Spleen (tissue), 7 donors: Measurements from ENCODE around the gene PCED1A.

Experiments used
- POLR2AphosphoS5 ChIP-seq, 3 donors: sonication (generic); formaldehyde crosslinking; IDR thresholded peaks; one replicate each; pipeline ENCODE4 v1.5.1; 2017; ENCODE audit warnings: antibody characterized with exemption in 3 of 3
- TF ChIP-seq, protein P1 (sequence below), 11 experiments: fragments of 200-600 bp in 7 of 11; fragments of 450-650 bp in 4 of 11; sonication (generic) in 4 of 11; IDR thresholded peaks in 8 of 11; conservative IDR thresholded peaks in 3 of 11; 1 replicate in 7 of 11; 2 replicates in 4 of 11; pipeline versions ENCODE4 v1.4.0 to v1.8.0; 2016 to 2021; ENCODE audit warnings: antibody characterized with exemption in 11 of 11, inconsistent platforms in 4 of 11, mild to moderate bottlenecking in 1 of 11
- donor health status: DM: no; HTN: no; CAD: no; lungs with moderate emphysema.
- donor health status: DM: no; HTN: no; CAD: no.
- donor health status: DM: no; HTN: no; CAD: no.

DNA sequence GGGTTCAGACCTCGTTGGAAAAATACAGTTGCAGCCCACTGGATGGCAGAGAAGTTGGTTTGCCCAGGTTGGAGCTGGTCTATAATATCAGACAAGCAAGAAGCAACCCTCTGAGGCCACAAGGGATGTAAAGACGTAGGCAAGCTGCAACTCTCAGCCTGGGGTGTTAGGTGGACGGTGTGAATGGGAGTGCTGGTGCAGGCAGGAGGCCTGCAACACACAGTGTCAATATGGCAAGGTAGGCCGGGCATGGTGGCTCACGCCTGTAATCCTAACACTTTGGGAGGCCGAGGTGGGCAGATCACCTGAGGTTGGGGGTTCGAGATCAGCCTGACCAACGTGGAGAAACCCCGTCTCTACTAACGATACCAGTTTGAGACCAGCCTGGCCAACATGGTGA lies 10.6 kb upstream of the PCED1A start:
- TF ChIP-seq, protein P1, sequence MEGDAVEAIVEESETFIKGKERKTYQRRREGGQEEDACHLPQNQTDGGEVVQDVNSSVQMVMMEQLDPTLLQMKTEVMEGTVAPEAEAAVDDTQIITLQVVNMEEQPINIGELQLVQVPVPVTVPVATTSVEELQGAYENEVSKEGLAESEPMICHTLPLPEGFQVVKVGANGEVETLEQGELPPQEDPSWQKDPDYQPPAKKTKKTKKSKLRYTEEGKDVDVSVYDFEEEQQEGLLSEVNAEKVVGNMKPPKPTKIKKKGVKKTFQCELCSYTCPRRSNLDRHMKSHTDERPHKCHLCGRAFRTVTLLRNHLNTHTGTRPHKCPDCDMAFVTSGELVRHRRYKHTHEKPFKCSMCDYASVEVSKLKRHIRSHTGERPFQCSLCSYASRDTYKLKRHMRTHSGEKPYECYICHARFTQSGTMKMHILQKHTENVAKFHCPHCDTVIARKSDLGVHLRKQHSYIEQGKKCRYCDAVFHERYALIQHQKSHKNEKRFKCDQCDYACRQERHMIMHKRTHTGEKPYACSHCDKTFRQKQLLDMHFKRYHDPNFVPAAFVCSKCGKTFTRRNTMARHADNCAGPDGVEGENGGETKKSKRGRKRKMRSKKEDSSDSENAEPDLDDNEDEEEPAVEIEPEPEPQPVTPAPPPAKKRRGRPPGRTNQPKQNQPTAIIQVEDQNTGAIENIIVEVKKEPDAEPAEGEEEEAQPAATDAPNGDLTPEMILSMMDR (IDR thresholded peaks at IDR 0.05 in 8 of 11, conservative IDR thresholded peaks at IDR 0.05 in 3 of 11), result no peak
- TF ChIP-seq POLR2AphosphoS5 (IDR thresholded peaks at IDR 0.05), result no peak
